ENCODE measurements around the gene CCDC157. TPM values are rescaled to one million over a fixed set of nuclear protein-coding genes. Genes with fewer than 3 reads are reported as not detected.

The CCDC157 gene
- total and polyA plus RNA-seq, 2 of the 4 experiments (the other 2 are of a cell fraction) = 0.90 to 2.2 TPM

DNA sequence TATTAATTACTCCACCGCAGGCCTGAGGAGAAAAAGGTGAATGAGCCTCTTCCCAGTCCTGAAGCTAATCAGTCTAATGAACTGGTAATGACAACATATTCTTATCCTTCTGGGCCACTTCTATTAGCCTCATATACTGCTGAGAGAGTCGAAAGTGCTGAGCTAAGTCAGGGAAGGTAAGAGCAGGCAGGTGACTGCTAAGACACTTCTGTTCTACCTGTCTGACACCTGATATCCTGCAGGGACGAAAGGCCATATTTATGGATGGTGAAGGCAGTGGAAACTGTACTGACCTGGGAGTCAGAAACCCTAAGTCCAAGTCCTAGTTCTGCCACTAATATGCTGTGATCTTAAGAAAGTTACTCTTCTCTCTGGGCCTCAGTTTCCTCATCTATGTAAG lies 33.6 kb upstream of the CCDC157 start:
- dilution Hi-C loops (cut with HindIII; ENCODE audit: low sequenced_read_pairs, unreplicated experiment) (no loop called here), in situ Hi-C loops (cut with MboI; ENCODE audit: low sequenced_read_pairs) (no loop called here), intact Hi-C loops (cut with micrococcal nuclease) (no loop called here)
- Histone ChIP-seq H3K4me3 (ENCODE audit: insufficient read depth, low read depth, low read length) (no peak overlapping the region), H2BK15ac (ENCODE audit: low read depth, low read length) (no peak overlapping the region), H3K18ac (ENCODE audit: low read depth, low read length) (no peak overlapping the region), H3K56ac (ENCODE audit: extremely low read depth, insufficient read depth, low read length) (no peak overlapping the region), H4K5ac (ENCODE audit: low read depth, low read length) (no peak overlapping the region), H2AK5ac (ENCODE audit: low read depth, low read length) (no peak overlapping the region), H3K36me3 (ENCODE audit: control insufficient read depth, insufficient read depth, low read length) (peaks cover 15% of the 10 kb centered on the region), H3K9me1 (ENCODE audit: insufficient read depth, low read length) (peaks cover 48% of the 10 kb centered on the region), H4K91ac (ENCODE audit: insufficient read depth, low read depth, low read length) (no peak overlapping the region), H2AFZ (replicated peaks; ENCODE audit: low read length, poor library complexity) (no peak overlapping the region), H3K27ac (ENCODE audit: insufficient read depth, low read length) (no peak overlapping the region), H3K79me1 (ENCODE audit: low read depth in 1 of 2, low read length in 2 of 2) (peaks cover 36 to 81% of the 10 kb centered on the region in 2 experiments), H3K27me3 (ENCODE audit: control insufficient read depth, insufficient read depth, low read length) (no peaks in the 10 kb centered on the region), H2BK5ac (ENCODE audit: low read depth, low read length, poor library complexity, severe bottlenecking) (no peak overlapping the region), H3K9ac (ENCODE audit: low read depth, low read length) (no peak overlapping the region), H2BK120ac (ENCODE audit: low read depth, low read length) (no peak overlapping the region), H3K4me2 (ENCODE audit: low read depth, low read length) (no peak overlapping the region), H2BK20ac (ENCODE audit: low read depth, low read length) (no peak overlapping the region), H4K8ac (ENCODE audit: low read depth in 2 of 2, low read length in 2 of 2) (no peak overlapping the region), H4K20me1 (ENCODE audit: insufficient read depth, low read length) (peaks cover 65% of the 10 kb centered on the region), H3K14ac (replicated peaks; ENCODE audit: low read depth, low read length) (no peak overlapping the region), H3K4me1 (ENCODE audit: control insufficient read depth, insufficient read depth, low read length) (peaks cover 25% of the 10 kb centered on the region), H3K4ac (ENCODE audit: low read depth, low read length) (no peak overlapping the region), H3K9me3 (ENCODE audit: control insufficient read depth, insufficient read depth, low read length) (no peaks in the 10 kb centered on the region), H3K23ac (ENCODE audit: low read depth, low read length) (no peak overlapping the region), H2AK9ac (replicated peaks; ENCODE audit: low read depth, low read length, poor library complexity) (no peak overlapping the region)
- WGBS, 2 experiments (ENCODE audit: extremely low coverage in 2 of 2, insufficient read length in 1 of 2) = no CpG with 5 or more reads among the region's 3 CpGs
- ChIA-PET POLR2A (ENCODE audit: unreplicated experiment) (interaction anchor here (0.6 kb wide), 1 partner anchor 155 kb away, joined by 4 read pairs; no protein-coding TSS in a partner anchor), CTCF (interaction anchor here (0.6 kb wide), 1 partner anchor 23 kb away, joined by 3 read pairs; no protein-coding TSS in a partner anchor)
- TF ChIP-seq POLR2A (IDR thresholded peaks at IDR 0.05; ENCODE audit: low read depth, low read length) (no peak), NFE2L2 (IDR thresholded peaks at IDR 0.05; ENCODE audit: low read depth, low read length) (no peak), MAZ (IDR thresholded peaks at IDR 0.05; ENCODE audit: borderline replicate concordance, low read depth, low read length) (no peak)
- ATAC-seq (ENCODE audit: low read depth) = no peak
- DNase-seq = no peak
- BruUV-seq (replicated peaks) = no TSS peak

Measured in IMR-90 (cell line).